ENCODE results near the gene CLDN24.

DNA sequence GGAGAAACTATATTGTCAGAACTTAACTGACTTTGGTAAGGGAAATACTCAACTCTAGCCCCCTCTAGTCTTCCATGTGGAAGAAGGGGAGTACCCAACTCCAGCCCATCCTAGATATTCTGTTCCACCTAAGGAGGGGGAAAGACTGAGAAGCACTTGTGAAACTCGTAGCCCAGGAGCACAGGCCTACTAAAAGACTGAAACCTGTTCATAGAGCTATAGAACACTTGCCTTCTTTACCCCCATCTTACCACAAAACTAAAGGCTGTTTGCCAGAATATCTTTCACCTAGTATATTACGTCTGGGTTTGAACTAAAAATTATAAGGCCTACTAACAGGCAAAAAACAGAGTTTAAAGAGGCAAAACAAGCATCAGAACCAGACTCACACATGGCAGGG is 17.7 kb downstream of the CLDN24 start:
- TF ChIP-seq, protein P1, sequence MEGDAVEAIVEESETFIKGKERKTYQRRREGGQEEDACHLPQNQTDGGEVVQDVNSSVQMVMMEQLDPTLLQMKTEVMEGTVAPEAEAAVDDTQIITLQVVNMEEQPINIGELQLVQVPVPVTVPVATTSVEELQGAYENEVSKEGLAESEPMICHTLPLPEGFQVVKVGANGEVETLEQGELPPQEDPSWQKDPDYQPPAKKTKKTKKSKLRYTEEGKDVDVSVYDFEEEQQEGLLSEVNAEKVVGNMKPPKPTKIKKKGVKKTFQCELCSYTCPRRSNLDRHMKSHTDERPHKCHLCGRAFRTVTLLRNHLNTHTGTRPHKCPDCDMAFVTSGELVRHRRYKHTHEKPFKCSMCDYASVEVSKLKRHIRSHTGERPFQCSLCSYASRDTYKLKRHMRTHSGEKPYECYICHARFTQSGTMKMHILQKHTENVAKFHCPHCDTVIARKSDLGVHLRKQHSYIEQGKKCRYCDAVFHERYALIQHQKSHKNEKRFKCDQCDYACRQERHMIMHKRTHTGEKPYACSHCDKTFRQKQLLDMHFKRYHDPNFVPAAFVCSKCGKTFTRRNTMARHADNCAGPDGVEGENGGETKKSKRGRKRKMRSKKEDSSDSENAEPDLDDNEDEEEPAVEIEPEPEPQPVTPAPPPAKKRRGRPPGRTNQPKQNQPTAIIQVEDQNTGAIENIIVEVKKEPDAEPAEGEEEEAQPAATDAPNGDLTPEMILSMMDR (conservative IDR thresholded peaks at IDR 0.05 in 1 of 2, IDR thresholded peaks at IDR 0.05 in 1 of 2; ENCODE audit: low read depth in 1 of 2, low read length in 2 of 2) = no peak
- no peak for TF ChIP-seq EZH2 (IDR thresholded peaks at IDR 0.05; ENCODE audit: low read length, missing control alignments)
